Measurements from ENCODE around the gene ZDHHC17. TPM values are rescaled to one million over a fixed set of nuclear protein-coding genes. Genes with fewer than 3 reads are reported as not detected.

ZDHHC17 gene
- total RNA-seq, 1 donor from 2014 or later, result 26.1 TPM

DNA sequence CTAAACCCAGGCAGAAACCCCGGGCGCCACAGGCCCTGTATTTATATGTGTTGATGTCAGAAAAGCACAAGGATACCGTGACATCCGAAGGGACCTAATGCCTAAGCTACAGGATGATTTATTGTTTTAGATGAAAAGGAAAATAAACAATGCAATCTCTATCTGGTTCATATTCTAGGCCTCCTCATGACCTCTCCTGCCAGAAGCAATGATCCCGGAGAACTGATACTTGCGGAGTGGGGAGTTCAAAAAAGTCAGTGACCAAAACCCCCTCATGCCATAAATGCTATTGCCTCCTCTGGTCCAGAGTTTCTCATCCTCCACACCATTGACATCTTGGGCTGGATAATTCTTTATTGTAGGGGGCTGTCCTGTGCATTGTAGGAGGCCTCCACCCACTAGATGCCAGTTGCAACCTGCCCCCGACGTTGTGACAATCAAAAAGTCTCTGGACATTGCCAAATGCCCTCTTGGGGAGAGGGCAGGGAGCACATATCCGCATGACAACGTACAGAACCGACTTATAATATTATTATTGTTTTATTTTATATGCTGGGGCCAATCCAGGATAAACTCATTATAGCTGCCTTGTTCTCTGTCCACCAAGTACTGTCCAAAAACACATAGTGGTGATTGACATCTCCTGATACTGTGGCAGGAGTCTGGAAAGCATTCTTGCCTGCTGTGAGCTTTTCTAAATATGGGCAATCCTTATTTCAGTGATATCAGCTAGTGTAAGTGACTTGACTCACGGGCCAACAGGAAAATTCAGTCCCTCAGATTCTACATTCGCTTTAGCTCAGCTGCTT is 116.0 kb downstream of the ZDHHC17 start:
- no peaks in the 10 kb centered on the region for H3K27me3 ChIP-seq (ENCODE audit: control insufficient read depth, insufficient read depth, low read length)
- H3K36me3 ChIP-seq (ENCODE audit: control insufficient read depth, insufficient read depth, low read length), result no peaks in the 10 kb centered on the region
- DNase-seq (ENCODE audit: low read depth) (peak; percentile 3), FAIRE-seq (no peak)
- TF ChIP-seq, protein P1, sequence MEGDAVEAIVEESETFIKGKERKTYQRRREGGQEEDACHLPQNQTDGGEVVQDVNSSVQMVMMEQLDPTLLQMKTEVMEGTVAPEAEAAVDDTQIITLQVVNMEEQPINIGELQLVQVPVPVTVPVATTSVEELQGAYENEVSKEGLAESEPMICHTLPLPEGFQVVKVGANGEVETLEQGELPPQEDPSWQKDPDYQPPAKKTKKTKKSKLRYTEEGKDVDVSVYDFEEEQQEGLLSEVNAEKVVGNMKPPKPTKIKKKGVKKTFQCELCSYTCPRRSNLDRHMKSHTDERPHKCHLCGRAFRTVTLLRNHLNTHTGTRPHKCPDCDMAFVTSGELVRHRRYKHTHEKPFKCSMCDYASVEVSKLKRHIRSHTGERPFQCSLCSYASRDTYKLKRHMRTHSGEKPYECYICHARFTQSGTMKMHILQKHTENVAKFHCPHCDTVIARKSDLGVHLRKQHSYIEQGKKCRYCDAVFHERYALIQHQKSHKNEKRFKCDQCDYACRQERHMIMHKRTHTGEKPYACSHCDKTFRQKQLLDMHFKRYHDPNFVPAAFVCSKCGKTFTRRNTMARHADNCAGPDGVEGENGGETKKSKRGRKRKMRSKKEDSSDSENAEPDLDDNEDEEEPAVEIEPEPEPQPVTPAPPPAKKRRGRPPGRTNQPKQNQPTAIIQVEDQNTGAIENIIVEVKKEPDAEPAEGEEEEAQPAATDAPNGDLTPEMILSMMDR (IDR thresholded peaks at IDR 0.05; ENCODE audit: insufficient read depth, low read length, severe bottlenecking), result no peak
- peak overlapping the region; percentile 60 for H3K4me3 ChIP-seq (ENCODE audit: low read depth, low read length)

DNA sequence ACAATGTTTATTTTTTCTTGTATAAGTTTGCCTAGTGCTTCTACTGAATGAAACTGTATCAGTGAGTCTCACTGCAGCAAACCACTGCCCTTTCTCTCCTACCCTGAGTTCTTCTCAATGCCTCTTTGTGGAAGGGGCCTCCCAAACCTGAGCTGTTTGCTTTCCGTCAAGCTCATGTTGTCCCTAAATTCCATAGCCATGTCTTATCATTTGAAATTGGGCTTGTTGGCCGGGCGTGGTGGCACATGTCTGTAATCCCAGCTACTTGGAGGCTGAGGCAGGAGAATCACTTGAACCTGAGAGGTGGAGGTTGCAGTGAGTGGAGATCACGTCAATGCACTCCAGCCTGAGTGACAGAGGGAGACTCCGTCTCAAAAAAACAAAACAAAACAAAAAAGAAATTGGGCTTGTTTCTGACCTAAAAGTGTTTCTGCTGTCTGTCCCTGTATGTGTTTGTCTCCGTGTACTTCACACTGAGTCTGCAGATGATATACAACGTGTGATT is 116.7 kb downstream of the ZDHHC17 start:
- H3K4me3 ChIP-seq (ENCODE audit: low read depth, low read length), result no peak overlapping the region
- FAIRE-seq, result no peak
- no peak for DNase-seq (ENCODE audit: low read depth)
- H3K36me3 ChIP-seq (ENCODE audit: control insufficient read depth, insufficient read depth, low read length), result no peaks in the 10 kb centered on the region
- H3K27me3 ChIP-seq (ENCODE audit: control insufficient read depth, insufficient read depth, low read length), result no peaks in the 10 kb centered on the region
- TF ChIP-seq, protein P1 (IDR thresholded peaks at IDR 0.05; ENCODE audit: insufficient read depth, low read length, severe bottlenecking), result no peak

DNA sequence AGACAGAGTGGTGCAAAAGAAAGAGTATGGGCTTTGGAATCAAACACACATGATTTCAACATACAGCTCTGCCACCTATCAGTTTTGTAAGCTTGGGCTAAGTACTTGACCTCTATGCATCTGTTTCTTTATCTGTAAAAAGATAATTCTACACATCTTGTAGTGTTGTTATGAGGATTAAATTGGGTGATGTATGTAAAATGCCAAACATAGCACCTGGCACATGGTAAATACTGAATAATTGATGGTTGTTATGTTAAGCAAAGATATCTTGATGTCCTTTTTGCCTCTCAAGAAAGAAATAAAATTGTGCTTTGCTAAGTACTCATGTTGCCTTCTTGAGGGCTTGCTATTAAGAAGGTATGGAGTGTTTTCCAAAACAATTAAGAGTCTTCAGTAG is 117.2 kb downstream of the ZDHHC17 start:
- TF ChIP-seq, protein P1 (IDR thresholded peaks at IDR 0.05; ENCODE audit: insufficient read depth, low read length, severe bottlenecking), result no peak
- Histone ChIP-seq H3K36me3 (ENCODE audit: control insufficient read depth, insufficient read depth, low read length) (no peaks in the 10 kb centered on the region), H3K27me3 (ENCODE audit: control insufficient read depth, insufficient read depth, low read length) (no peaks in the 10 kb centered on the region), H3K4me3 (ENCODE audit: low read depth, low read length) (no peak overlapping the region)
- no peak for DNase-seq (ENCODE audit: low read depth)
- no peak for FAIRE-seq

DNA sequence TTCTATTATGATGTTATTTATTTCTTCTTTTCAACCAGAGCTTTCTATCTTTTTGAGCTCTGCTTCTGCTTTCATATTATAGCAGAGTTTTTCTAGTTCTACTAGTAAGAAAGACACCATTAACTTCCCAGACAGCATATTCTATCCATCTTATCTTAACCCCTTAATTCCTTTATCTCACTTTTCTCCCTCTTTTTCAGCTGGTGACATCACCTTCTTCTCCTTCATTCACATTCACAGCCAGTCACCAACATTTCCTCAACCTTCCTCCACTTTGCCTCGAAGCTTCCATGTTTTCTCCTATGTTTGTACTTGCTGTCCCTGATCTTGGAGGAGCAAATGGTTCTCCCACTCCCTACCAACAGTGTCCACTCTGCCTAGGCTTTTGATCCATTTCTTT is 118.5 kb downstream of the ZDHHC17 start:
- TF ChIP-seq, protein P1 (IDR thresholded peaks at IDR 0.05; ENCODE audit: insufficient read depth, low read length, severe bottlenecking), result no peak
- no peak overlapping the region for H3K4me3 ChIP-seq (ENCODE audit: low read depth, low read length)
- no peaks in the 10 kb centered on the region for H3K27me3 ChIP-seq (ENCODE audit: control insufficient read depth, insufficient read depth, low read length)
- H3K36me3 ChIP-seq (ENCODE audit: control insufficient read depth, insufficient read depth, low read length), result no peaks in the 10 kb centered on the region
- DNase-seq (ENCODE audit: low read depth) (no peak), FAIRE-seq (no peak)

DNA sequence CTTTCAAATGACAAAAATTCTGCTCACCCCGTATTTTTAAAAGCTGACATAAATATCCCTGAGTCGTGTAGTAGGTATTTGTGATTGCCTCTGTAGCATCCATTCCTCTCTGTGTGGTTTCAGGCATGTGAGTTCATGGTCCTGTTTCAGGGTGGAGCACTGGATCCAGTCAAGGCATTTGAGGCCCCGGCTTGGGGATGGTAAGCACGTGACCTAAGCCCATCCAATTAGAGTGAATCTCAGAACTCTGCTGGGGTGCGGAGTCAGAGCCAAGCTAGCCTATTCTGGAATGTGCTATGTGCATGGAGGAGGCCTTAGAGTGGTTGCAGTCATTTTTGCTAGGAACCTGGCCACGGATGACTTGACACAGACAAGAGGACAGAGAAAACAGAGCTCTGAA is 119.2 kb downstream of the ZDHHC17 start:
- no peaks in the 10 kb centered on the region for H3K36me3 ChIP-seq (ENCODE audit: control insufficient read depth, insufficient read depth, low read length)

More for the DNA sequence above, 119.2 kb downstream of the ZDHHC17 start:
- no peaks in the 10 kb centered on the region for H3K27me3 ChIP-seq (ENCODE audit: control insufficient read depth, insufficient read depth, low read length)
- FAIRE-seq (no peak), DNase-seq (ENCODE audit: low read depth) (peak; percentile 64)
- no peak overlapping the region for H3K4me3 ChIP-seq (ENCODE audit: low read depth, low read length)
- TF ChIP-seq, protein P1 (IDR thresholded peaks at IDR 0.05; ENCODE audit: insufficient read depth, low read length, severe bottlenecking), result no peak

Data from bronchial epithelial cell (primary cell).